Gastrocnemius medialis (tissue), 4 donors: Measurements from ENCODE around the gene WSB2.
A peak's percentile ranks its signal among the peaks of the same experiment; 100 is the strongest.

Experiments used
- CTCF ChIP-seq, 5 experiments: fragments of 450-650 bp in 3 of 5; fragments of 200-600 bp in 2 of 5; sonication (generic) in 2 of 5; IDR thresholded peaks in 4 of 5; conservative IDR thresholded peaks in 1 of 5; 1 replicate in 4 of 5; 2 replicates in 1 of 5; pipeline ENCODE4 v1.5.1; 2016 to 2019; ENCODE audit warnings: antibody characterized with exemption in 5 of 5, mild to moderate bottlenecking in 3 of 5, moderate library complexity in 3 of 5
- POLR2A ChIP-seq, 2 donors: fragments of 450-650 bp; IDR thresholded peaks; one replicate each; pipeline ENCODE4 v1.6.1; 2017; ENCODE audit warnings: antibody characterized with exemption in 2 of 2, mild to moderate bottlenecking in 2 of 2, moderate library complexity in 2 of 2

GRCh38 chr12:118061873-118062843 lies 1.2 kb upstream of the WSB2 start:
- no peak for TF ChIP-seq CTCF (IDR thresholded peaks at IDR 0.05 in 4 of 5, conservative IDR thresholded peaks at IDR 0.05 in 1 of 5)
- peak in 1 of 2 donors; percentile 10 for TF ChIP-seq POLR2A (IDR thresholded peaks at IDR 0.05)
